HepG2 (cell line): ENCODE measurements around the gene HEPN1. TPM values are rescaled to one million over a fixed set of nuclear protein-coding genes. Genes with fewer than 3 reads are reported as not detected.

Source experiments
- DMAP1 ChIP-seq: IDR thresholded peaks from 2 replicates; pipeline ENCODE4 v1.6.1; 2016
- GATA4 ChIP-seq: sonication (generic); IDR thresholded peaks from 2 replicates; pipeline ENCODE4 v1.6.1; 2016; ENCODE audit warnings: antibody characterized with exemption, low read depth, borderline replicate concordance
- HOXA3 ChIP-seq: sonication (generic); formaldehyde crosslinking; IDR thresholded peaks from 2 replicates; pipeline ENCODE4 v1.5.0; 2020; ENCODE audit warnings: missing genetic modification reagents
- ZKSCAN5 ChIP-seq: sonication (generic); formaldehyde crosslinking; IDR thresholded peaks from 2 replicates; pipeline ENCODE4 v1.5.1; 2020; ENCODE audit warnings: mild to moderate bottlenecking, missing genetic modification reagents
- ZNF501 ChIP-seq: sonication (generic); formaldehyde crosslinking; IDR thresholded peaks from 2 replicates; pipeline ENCODE4 v1.5.1; 2020; ENCODE audit warnings: mild to moderate bottlenecking, moderate library complexity, missing genetic modification reagents
- ZNF598 ChIP-seq: sonication (generic); formaldehyde crosslinking; IDR thresholded peaks from 2 replicates; pipeline ENCODE4 v1.5.1; 2020; ENCODE audit warnings: mild to moderate bottlenecking, missing genetic modification reagents, borderline replicate concordance
- ZNF749 ChIP-seq: sonication (generic); formaldehyde crosslinking; IDR thresholded peaks from 2 replicates; pipeline ENCODE4 v1.8.0; 2022; ENCODE audit warnings: mild to moderate bottlenecking, missing genetic modification reagents, moderate library complexity, borderline replicate concordance
- ZNF766 ChIP-seq: sonication (generic); formaldehyde crosslinking; IDR thresholded peaks from 2 replicates; pipeline ENCODE4 v1.5.0; 2020; ENCODE audit warnings: missing genetic modification reagents, borderline replicate concordance
- ZNF768 ChIP-seq: sonication (generic); formaldehyde crosslinking; IDR thresholded peaks from 2 replicates; pipeline ENCODE4 v1.4.0; 2020; ENCODE audit warnings: missing genetic modification reagents
- polyA plus RNA-seq, 8 experiments: library from polyadenylated mRNA; depleted of rRNA in 3 of 8; stranded (reverse) in 7 of 8; unstranded in 1 of 8; fragments of >200 nt; fragmentation: Illumina TruSeq in 4 of 8; extraction: Trizol in 4 of 8; gene quantifications; 2 replicates each; pipeline versions ENCODE4 v1.2.1 to v1.2.3, GENCODE V29; 2011 to 2016; ENCODE audit warnings: low read depth in 4 of 8, missing spikeins in 1 of 8, mixed read lengths in 1 of 8; ENCODE audit not compliant: insufficient read depth in 1 of 8
- total RNA-seq, 5 experiments: library from RNA; depleted of rRNA; stranded (reverse); fragments of >200 nt; fragmentation: Illumina TruSeq; extraction: Trizol; gene quantifications; 2 replicates each; pipeline ENCODE4 v1.2.3, GENCODE V29; 2016; ENCODE audit warnings: low read depth in 1 of 5
- TF ChIP-seq, protein P1 (sequence below): sonication (generic); formaldehyde crosslinking; IDR thresholded peaks from 2 replicates; pipeline ENCODE4 v1.5.0; 2020; ENCODE audit warnings: mild to moderate bottlenecking, missing genetic modification reagents, borderline replicate concordance
- TF ChIP-seq, protein P2 (sequence below): sonication (generic); formaldehyde crosslinking; IDR thresholded peaks from 2 replicates; pipeline ENCODE4 v1.4.0; 2020; ENCODE audit warnings: mild to moderate bottlenecking, missing genetic modification reagents
- TF ChIP-seq, protein P3 (sequence below): sonication (generic); formaldehyde crosslinking; IDR thresholded peaks from 2 replicates; pipeline ENCODE4 v1.8.1; 2023; ENCODE audit warnings: missing genetic modification reagents, inconsistent platforms, borderline replicate concordance

The HEPN1 gene
- total and polyA plus RNA-seq, 2 of the 13 experiments (the other 11 are each of a cell fraction or from before 2014, with no cell fraction given), result not detected

DNA sequence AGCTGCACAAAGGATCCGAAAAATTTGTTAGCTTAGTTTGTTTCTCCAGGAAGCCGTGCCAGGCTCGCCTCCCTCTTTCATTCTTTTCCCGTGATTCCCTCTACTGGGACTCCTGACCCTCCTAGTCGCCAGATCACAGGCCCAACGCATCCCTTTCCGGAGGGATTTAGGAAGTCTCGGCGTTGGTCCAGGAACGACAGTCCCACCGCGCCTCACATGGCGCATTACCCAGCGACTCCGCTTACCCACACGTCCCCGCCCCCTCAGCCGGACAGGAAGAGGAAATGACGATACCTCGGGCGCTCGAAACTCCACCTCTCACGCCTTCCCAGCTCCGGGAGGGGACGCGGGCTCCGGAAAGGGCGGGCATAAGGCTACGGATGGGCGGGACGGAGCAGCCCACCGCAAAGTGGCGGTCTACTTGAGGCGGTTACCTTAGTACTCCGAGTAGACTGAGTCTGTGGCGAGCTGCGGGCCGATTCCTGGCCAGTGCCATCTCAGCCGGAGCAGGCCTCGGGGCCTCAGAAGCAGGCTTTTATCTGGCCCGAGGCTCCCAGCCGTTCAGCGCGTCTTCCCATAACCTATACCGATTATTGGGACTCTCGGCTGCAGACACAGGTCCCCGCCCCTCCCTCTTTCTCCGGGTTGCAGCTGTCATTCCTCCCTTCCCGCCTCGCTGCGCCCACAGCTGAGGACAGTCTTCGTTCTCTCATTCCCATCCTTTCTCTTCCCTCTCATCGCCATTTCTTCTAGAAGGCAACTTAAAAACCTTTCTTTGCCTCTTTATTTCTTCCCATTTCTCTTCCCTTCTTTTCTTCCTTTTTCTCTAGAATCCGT, 34.9 kb downstream of the HEPN1 start, which contains the start of gene CCDC15 (continued):
- TF ChIP-seq, protein P1, sequence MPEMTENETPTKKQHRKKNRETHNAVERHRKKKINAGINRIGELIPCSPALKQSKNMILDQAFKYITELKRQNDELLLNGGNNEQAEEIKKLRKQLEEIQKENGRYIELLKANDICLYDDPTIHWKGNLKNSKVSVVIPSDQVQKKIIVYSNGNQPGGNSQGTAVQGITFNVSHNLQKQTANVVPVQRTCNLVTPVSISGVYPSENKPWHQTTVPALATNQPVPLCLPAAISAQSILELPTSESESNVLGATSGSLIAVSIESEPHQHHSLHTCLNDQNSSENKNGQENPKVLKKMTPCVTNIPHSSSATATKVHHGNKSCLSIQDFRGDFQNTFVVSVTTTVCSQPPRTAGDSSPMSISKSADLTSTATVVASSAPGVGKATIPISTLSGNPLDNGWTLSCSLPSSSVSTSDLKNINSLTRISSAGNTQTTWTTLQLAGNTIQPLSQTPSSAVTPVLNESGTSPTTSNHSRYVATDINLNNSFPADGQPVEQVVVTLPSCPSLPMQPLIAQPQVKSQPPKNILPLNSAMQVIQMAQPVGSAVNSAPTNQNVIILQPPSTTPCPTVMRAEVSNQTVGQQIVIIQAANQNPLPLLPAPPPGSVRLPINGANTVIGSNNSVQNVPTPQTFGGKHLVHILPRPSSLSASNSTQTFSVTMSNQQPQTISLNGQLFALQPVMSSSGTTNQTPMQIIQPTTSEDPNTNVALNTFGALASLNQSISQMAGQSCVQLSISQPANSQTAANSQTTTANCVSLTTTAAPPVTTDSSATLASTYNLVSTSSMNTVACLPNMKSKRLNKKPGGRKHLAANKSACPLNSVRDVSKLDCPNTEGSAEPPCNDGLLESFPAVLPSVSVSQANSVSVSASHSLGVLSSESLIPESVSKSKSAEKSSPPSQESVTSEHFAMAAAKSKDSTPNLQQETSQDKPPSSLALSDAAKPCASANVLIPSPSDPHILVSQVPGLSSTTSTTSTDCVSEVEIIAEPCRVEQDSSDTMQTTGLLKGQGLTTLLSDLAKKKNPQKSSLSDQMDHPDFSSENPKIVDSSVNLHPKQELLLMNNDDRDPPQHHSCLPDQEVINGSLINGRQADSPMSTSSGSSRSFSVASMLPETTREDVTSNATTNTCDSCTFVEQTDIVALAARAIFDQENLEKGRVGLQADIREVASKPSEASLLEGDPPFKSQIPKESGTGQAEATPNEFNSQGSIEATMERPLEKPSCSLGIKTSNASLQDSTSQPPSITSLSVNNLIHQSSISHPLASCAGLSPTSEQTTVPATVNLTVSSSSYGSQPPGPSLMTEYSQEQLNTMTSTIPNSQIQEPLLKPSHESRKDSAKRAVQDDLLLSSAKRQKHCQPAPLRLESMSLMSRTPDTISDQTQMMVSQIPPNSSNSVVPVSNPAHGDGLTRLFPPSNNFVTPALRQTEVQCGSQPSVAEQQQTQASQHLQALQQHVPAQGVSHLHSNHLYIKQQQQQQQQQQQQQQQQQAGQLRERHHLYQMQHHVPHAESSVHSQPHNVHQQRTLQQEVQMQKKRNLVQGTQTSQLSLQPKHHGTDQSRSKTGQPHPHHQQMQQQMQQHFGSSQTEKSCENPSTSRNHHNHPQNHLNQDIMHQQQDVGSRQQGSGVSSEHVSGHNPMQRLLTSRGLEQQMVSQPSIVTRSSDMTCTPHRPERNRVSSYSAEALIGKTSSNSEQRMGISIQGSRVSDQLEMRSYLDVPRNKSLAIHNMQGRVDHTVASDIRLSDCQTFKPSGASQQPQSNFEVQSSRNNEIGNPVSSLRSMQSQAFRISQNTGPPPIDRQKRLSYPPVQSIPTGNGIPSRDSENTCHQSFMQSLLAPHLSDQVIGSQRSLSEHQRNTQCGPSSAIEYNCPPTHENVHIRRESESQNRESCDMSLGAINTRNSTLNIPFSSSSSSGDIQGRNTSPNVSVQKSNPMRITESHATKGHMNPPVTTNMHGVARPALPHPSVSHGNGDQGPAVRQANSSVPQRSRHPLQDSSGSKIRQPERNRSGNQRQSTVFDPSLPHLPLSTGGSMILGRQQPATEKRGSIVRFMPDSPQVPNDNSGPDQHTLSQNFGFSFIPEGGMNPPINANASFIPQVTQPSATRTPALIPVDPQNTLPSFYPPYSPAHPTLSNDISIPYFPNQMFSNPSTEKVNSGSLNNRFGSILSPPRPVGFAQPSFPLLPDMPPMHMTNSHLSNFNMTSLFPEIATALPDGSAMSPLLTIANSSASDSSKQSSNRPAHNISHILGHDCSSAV (CRISPR knock-in tag), result no peak
- TF ChIP-seq HOXA3 (CRISPR knock-in tag) (peak; percentile 91), ZNF766 (CRISPR knock-in tag) (0 out of 2 replicates have a peak, but pooled peaks have one; percentile 23), ZNF768 (CRISPR knock-in tag) (peak; percentile 21; the same call in 1 of the 2 replicates), GATA4 (peak; percentile 27; the same call in 1 of the 2 replicates), ZNF749 (CRISPR knock-in tag) (no peak), DMAP1 (CRISPR knock-in tag) (peak; percentile 67; the same call in 1 of the 2 replicates), ZNF501 (CRISPR knock-in tag) (peak; percentile 87), ZNF598 (CRISPR knock-in tag) (no peak), ZKSCAN5 (CRISPR knock-in tag) (no peak)
- TF ChIP-seq, protein P2, sequence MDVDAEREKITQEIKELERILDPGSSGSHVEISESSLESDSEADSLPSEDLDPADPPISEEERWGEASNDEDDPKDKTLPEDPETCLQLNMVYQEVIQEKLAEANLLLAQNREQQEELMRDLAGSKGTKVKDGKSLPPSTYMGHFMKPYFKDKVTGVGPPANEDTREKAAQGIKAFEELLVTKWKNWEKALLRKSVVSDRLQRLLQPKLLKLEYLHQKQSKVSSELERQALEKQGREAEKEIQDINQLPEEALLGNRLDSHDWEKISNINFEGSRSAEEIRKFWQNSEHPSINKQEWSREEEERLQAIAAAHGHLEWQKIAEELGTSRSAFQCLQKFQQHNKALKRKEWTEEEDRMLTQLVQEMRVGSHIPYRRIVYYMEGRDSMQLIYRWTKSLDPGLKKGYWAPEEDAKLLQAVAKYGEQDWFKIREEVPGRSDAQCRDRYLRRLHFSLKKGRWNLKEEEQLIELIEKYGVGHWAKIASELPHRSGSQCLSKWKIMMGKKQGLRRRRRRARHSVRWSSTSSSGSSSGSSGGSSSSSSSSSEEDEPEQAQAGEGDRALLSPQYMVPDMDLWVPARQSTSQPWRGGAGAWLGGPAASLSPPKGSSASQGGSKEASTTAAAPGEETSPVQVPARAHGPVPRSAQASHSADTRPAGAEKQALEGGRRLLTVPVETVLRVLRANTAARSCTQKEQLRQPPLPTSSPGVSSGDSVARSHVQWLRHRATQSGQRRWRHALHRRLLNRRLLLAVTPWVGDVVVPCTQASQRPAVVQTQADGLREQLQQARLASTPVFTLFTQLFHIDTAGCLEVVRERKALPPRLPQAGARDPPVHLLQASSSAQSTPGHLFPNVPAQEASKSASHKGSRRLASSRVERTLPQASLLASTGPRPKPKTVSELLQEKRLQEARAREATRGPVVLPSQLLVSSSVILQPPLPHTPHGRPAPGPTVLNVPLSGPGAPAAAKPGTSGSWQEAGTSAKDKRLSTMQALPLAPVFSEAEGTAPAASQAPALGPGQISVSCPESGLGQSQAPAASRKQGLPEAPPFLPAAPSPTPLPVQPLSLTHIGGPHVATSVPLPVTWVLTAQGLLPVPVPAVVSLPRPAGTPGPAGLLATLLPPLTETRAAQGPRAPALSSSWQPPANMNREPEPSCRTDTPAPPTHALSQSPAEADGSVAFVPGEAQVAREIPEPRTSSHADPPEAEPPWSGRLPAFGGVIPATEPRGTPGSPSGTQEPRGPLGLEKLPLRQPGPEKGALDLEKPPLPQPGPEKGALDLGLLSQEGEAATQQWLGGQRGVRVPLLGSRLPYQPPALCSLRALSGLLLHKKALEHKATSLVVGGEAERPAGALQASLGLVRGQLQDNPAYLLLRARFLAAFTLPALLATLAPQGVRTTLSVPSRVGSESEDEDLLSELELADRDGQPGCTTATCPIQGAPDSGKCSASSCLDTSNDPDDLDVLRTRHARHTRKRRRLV (CRISPR knock-in tag), result 0 out of 2 replicates have a peak, but pooled peaks have one; percentile 45
- TF ChIP-seq, protein P3, sequence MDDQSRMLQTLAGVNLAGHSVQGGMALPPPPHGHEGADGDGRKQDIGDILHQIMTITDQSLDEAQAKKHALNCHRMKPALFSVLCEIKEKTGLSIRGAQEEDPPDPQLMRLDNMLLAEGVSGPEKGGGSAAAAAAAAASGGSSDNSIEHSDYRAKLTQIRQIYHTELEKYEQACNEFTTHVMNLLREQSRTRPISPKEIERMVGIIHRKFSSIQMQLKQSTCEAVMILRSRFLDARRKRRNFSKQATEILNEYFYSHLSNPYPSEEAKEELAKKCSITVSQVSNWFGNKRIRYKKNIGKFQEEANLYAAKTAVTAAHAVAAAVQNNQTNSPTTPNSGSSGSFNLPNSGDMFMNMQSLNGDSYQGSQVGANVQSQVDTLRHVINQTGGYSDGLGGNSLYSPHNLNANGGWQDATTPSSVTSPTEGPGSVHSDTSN (CRISPR knock-in tag), result no peak
